Osteoblast (primary cell): ENCODE data around the gene MCF2L. TPM values are rescaled to one million over a fixed set of nuclear protein-coding genes. Genes with fewer than 3 reads are reported as not detected.

Source experiments
- DNase-seq: peaks from one replicate; pipeline ENCODE4 v3.0.0; 2011; ENCODE audit warnings: low spot score, mixed read lengths; ENCODE audit not compliant: insufficient read length; ENCODE audit errors: missing footprints
- H2AFZ ChIP-seq: 2 replicates; pipeline ENCODE4 v1.6.0; 2011; ENCODE audit warnings: mild to moderate bottlenecking, low read length
- H3K27ac ChIP-seq: 2 replicates; pipeline ENCODE4 v1.5.1; 2011; ENCODE audit warnings: mild to moderate bottlenecking, low read depth, low read length, moderate library complexity
- H3K27me3 ChIP-seq: 2 replicates; pipeline ENCODE4 v1.6.0; 2012; ENCODE audit warnings: mild to moderate bottlenecking, control low read depth, inconsistent platforms, low read length, moderate library complexity; ENCODE audit not compliant: insufficient read depth
- H3K36me3 ChIP-seq: 2 replicates; pipeline ENCODE4 v1.5.1; 2011; ENCODE audit warnings: mild to moderate bottlenecking, low read length, control low read depth, moderate library complexity; ENCODE audit not compliant: insufficient read depth
- H3K4me1 ChIP-seq: 2 replicates; pipeline ENCODE4 v1.5.1; 2011; ENCODE audit warnings: mild to moderate bottlenecking, low read length, control low read depth, moderate library complexity; ENCODE audit not compliant: insufficient read depth
- H3K4me2 ChIP-seq: 2 replicates; pipeline ENCODE4 v1.6.0; 2011; ENCODE audit warnings: mild to moderate bottlenecking, low read length; ENCODE audit not compliant: insufficient read depth
- H3K4me3 ChIP-seq: fragments of 200-600 bp; sonication (generic); 3 replicates; pipeline ENCODE4 v1.5.1; 2012; ENCODE audit warnings: mild to moderate bottlenecking, low read length, inconsistent platforms; ENCODE audit not compliant: insufficient read depth
- H3K79me2 ChIP-seq: 2 replicates; pipeline ENCODE4 v1.6.0; 2012; ENCODE audit warnings: mild to moderate bottlenecking, low read length, control low read depth, inconsistent platforms; ENCODE audit not compliant: insufficient read depth
- H3K9me3 ChIP-seq: 2 replicates; pipeline ENCODE4 v1.5.1; 2011; ENCODE audit warnings: low read depth, low read length, control low read depth
- H4K20me1 ChIP-seq: 2 replicates; pipeline ENCODE4 v1.6.0; 2012; ENCODE audit warnings: mild to moderate bottlenecking, low read length, control low read depth; ENCODE audit not compliant: insufficient read depth
- total RNA-seq: library from RNA; depleted of rRNA; stranded (reverse); fragments of >200 nt; gene quantifications from 2 replicates; pipeline ENCODE4 v1.2.3, GENCODE V29; 2012
- TF ChIP-seq, protein P1 (sequence below): IDR thresholded peaks from 2 replicates; pipeline ENCODE4 v1.5.1; 2011; ENCODE audit warnings: mild to moderate bottlenecking, low read depth, low read length, moderate library complexity; ENCODE audit errors: extremely low read depth

Gene MCF2L
- total RNA-seq, 1 donor: 6.5 TPM

DNA sequence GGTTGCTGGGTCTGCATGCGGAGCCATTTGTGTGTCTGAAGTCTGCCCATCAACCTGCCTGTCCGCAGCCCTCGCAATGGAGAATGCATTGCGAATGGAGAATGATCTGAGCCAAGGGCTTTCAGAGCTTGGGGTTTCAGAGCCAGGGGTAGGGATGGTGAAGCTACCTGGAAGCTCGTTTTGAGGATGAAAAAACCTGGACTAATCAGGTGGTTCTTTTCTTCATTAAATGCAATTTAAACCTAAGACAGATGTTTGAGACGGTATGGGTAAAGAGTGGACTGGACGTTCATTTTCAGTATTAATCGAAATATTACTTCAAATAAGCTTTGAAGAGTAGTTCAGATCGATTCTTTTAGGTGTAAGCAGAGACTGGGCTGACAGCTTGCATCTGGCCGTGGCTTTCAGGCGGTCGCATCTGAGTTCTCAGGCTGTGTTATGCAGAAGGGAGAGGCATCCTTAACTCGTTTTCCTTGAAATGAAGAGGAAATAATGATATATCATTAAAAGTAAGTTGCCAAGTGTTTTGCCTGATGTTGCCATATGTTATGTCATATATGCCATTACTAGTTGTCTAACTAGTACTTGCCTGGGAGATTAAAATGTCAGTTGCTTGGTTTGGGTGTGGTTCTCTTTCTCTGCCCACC lies 801 bp downstream of the MCF2L start:
- H3K4me2 ChIP-seq: peak overlapping the region; percentile 32
- H3K79me2 ChIP-seq: no peaks in the 10 kb centered on the region
- H2AFZ ChIP-seq: no peak overlapping the region
- peaks cover 50% of the 10 kb centered on the region for H3K27me3 ChIP-seq
- H3K36me3 ChIP-seq: no peaks in the 10 kb centered on the region
- peak; percentile 56 for DNase-seq
- H3K4me1 ChIP-seq: no peaks in the 10 kb centered on the region
- peaks cover 5% of the 10 kb centered on the region for H3K9me3 ChIP-seq
- no peaks in the 10 kb centered on the region for H4K20me1 ChIP-seq
- H3K4me3 ChIP-seq: no peak overlapping the region
- TF ChIP-seq, protein P1, sequence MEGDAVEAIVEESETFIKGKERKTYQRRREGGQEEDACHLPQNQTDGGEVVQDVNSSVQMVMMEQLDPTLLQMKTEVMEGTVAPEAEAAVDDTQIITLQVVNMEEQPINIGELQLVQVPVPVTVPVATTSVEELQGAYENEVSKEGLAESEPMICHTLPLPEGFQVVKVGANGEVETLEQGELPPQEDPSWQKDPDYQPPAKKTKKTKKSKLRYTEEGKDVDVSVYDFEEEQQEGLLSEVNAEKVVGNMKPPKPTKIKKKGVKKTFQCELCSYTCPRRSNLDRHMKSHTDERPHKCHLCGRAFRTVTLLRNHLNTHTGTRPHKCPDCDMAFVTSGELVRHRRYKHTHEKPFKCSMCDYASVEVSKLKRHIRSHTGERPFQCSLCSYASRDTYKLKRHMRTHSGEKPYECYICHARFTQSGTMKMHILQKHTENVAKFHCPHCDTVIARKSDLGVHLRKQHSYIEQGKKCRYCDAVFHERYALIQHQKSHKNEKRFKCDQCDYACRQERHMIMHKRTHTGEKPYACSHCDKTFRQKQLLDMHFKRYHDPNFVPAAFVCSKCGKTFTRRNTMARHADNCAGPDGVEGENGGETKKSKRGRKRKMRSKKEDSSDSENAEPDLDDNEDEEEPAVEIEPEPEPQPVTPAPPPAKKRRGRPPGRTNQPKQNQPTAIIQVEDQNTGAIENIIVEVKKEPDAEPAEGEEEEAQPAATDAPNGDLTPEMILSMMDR: no peak
- no peak overlapping the region for H3K27ac ChIP-seq

DNA sequence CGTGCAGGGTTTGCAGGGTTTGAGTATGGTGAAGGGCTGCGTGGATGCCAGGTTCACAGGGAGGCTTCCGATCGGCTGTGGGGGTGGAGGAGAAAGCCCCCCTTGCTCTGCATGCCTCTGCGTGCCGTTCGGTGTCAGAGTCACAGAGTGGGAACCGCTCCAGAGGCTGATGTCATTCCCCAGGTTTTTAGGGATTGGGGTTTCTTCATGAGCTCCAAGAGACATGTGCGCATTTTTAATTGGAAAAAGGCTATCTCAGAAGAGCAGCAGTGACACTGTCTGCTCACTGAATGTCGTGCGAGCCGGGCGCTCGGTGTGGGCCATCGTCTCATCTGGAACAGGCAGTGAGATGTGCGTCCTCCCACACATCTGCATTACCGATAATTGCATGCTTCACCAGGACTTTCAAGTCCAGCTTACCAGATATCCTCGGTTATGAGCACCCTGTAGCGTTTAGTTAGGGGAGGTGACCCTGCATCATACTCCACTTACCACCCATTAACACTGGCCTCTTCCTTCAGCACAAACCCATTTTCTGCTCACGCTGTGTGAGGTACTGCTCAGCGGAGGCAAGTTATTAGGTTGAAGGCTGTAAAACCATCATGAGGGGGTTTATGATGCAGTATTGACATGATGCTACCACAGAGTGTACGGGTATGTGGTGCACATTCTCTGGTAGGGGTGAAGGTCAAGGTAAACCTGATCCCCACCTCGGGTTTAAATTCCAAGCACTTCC lies 1.7 kb downstream of the MCF2L start:
- no peak overlapping the region for H3K27ac ChIP-seq
- H3K4me3 ChIP-seq: no peak overlapping the region
- peaks cover 55% of the 10 kb centered on the region for H3K27me3 ChIP-seq
- no peaks in the 10 kb centered on the region for H4K20me1 ChIP-seq
- H3K36me3 ChIP-seq: no peaks in the 10 kb centered on the region
- TF ChIP-seq, protein P1: no peak
- H3K9me3 ChIP-seq: peaks cover 5% of the 10 kb centered on the region
- no peaks in the 10 kb centered on the region for H3K4me1 ChIP-seq
- no peaks in the 10 kb centered on the region for H3K79me2 ChIP-seq
- no peak overlapping the region for H3K4me2 ChIP-seq
- H2AFZ ChIP-seq: no peak overlapping the region
- peak; percentile 38 for DNase-seq

DNA sequence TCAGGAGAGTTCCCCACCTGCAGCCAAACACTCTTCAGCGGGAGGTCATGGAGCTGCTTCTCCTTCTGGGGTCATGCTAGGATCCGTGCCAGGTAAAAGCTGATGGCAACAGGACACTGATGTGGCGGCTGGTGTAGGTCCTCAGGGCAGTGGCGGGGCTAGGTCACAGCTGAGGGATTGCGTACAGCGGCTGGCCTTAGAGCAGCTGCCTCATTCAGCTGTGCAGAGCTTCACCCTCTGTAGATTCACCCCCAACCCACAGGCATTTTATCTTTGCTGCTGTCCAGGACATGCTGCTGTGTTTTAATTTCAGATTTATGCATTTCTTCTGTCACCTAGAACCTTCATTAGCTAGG lies 2.3 kb downstream of the MCF2L start:
- Histone ChIP-seq H3K79me2 (no peaks in the 10 kb centered on the region), H2AFZ (no peak overlapping the region), H3K36me3 (no peaks in the 10 kb centered on the region), H4K20me1 (no peaks in the 10 kb centered on the region), H3K4me3 (no peak overlapping the region), H3K4me1 (no peaks in the 10 kb centered on the region), H3K27me3 (peaks cover 50% of the 10 kb centered on the region), H3K9me3 (peaks cover 5% of the 10 kb centered on the region), H3K4me2 (no peak overlapping the region), H3K27ac (no peak overlapping the region)
- peak; percentile 29 for DNase-seq
- TF ChIP-seq, protein P1: no peak

DNA sequence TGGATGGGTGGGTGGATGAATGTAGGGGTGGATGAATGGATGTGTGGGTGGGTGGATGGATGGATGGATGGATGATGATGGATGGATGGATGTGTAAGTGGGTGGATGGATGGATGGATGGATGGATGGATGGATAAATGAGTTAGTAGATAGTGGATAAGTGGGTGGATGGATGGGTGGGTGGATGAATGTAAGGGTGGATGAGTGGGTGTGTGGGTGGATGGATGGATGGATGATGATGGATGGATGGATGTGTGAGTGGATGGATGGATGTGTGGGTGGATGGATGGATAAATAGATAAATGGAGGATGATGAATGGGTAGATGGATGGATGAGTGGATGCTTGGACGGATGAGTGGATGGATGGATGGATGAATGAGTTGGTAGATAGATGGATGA lies 3.2 kb downstream of the MCF2L start:
- H3K4me2 ChIP-seq: no peak overlapping the region
- no peaks in the 10 kb centered on the region for H3K79me2 ChIP-seq
- H3K36me3 ChIP-seq: no peaks in the 10 kb centered on the region
- no peak overlapping the region for H3K27ac ChIP-seq
- H3K27me3 ChIP-seq: peaks cover 47% of the 10 kb centered on the region
- no peaks in the 10 kb centered on the region for H3K4me1 ChIP-seq
- H3K9me3 ChIP-seq: peaks cover 5% of the 10 kb centered on the region
- H4K20me1 ChIP-seq: no peaks in the 10 kb centered on the region
- no peak for DNase-seq
- TF ChIP-seq, protein P1: no peak
- H3K4me3 ChIP-seq: no peak overlapping the region
- H2AFZ ChIP-seq: no peak overlapping the region
